Stimulated activated CD4-positive, alpha-beta T cell treated with anti-CD3 and anti-CD28 coated beads, Interleukin-12 subunit alpha, Interleukin-12 subunit beta, amount 100 ng/mL, for 24 hours (primary cell): ENCODE data around the gene EPHB4.

Source experiments
- DNase-seq, 2 experiments: peaks; one replicate each; pipeline ENCODE4 v3.0.0-alpha.2; 2020; ENCODE audit warnings: low read depth in 2 of 2

Gene EPHB4

GRCh38 chr7:100854146-100854895 lies 27.0 kb upstream of the EPHB4 start:
- no peak for DNase-seq

- peak; percentile 74 to 85 for DNase-seq
Measured at GRCh38 chr7:100852048-100852872, 24.9 kb upstream of the EPHB4 start, which contains the start of gene SLC12A9. Gene SLC12A9, plus strand, starts transcription at chr7:100852713. Its CDS starts 1,485 bp downstream, at chr7:100854198.

- DNase-seq: no peak
Measured at GRCh38 chr7:100847360-100847759, 20.0 kb upstream of the EPHB4 start.

GRCh38 chr7:100840470-100841100 lies 13.3 kb upstream of the EPHB4 start:
- no peak for DNase-seq

GRCh38 chr7:100839361-100839760 lies 12.0 kb upstream of the EPHB4 start:
- DNase-seq: no peak

GRCh38 chr7:100837099-100837836 lies 9.9 kb upstream of the EPHB4 start:
- peak; percentile 71 to 74 for DNase-seq

- DNase-seq: no peak
Measured at GRCh38 chr7:100836812-100837098, 9.4 kb upstream of the EPHB4 start.

- no peak for DNase-seq
Measured at GRCh38 chr7:100835903-100836811, 8.8 kb upstream of the EPHB4 start.

GRCh38 chr7:100832281-100832633 lies 4.9 kb upstream of the EPHB4 start:
- no peak for DNase-seq

- no peak for DNase-seq
Measured at GRCh38 chr7:100830396-100830795, 3.1 kb upstream of the EPHB4 start.

- no peak for DNase-seq
Measured at GRCh38 chr7:100829150-100829716, 1.9 kb upstream of the EPHB4 start.

GRCh38 chr7:100826514-100827329 lies 601 bp downstream of the EPHB4 start:
- DNase-seq: no peak

GRCh38 chr7:100825751-100826513 lies 1.4 kb downstream of the EPHB4 start:
- no peak for DNase-seq

- DNase-seq: no peak
Measured at GRCh38 chr7:100825215-100825671, 2.1 kb downstream of the EPHB4 start.

GRCh38 chr7:100824499-100825214 lies 2.7 kb downstream of the EPHB4 start:
- DNase-seq: no peak

GRCh38 chr7:100823534-100823933 lies 3.8 kb downstream of the EPHB4 start:
- DNase-seq: no peak

- DNase-seq: no peak
Measured at GRCh38 chr7:100823140-100823525, 4.2 kb downstream of the EPHB4 start.
